Activated T-helper 17 cell treated with anti-CD3 and anti-CD28 coated beads, Interleukin-2, amount 50 U/mL, for 72 hours (primary cell): ENCODE results near the gene CDK10. TPM values are rescaled to one million over a fixed set of nuclear protein-coding genes. Genes with fewer than 3 reads are reported as not detected.
"Not testable (repeated sequence)": the region's sequence is repeated elsewhere in the genome, so short reads cannot be mapped to it uniquely, and the experiment has no call there.

Experiments
- ATAC-seq: fragments of 150-1000 bp; cut with Tn5 transposase; replicated peaks from 2 replicates; pipeline ENCODE4 v1.10.0; 2021; ENCODE audit warnings: mild to moderate bottlenecking, moderate library complexity
- H3K27ac Mint-ChIP-seq: one replicate; pipeline ENCODE4 v1.8.0; 2022; ENCODE audit warnings: mixed read lengths
- H3K27me3 Mint-ChIP-seq: one replicate; pipeline ENCODE4 v1.8.0; 2022; ENCODE audit warnings: mixed read lengths
- H3K36me3 Mint-ChIP-seq: one replicate; pipeline ENCODE4 v1.8.0; 2022; ENCODE audit warnings: low read depth, mild to moderate bottlenecking, mixed read lengths
- H3K4me1 Mint-ChIP-seq: one replicate; pipeline ENCODE4 v1.8.0; 2022; ENCODE audit warnings: mixed read lengths
- H3K4me3 Mint-ChIP-seq: one replicate; pipeline ENCODE4 v1.8.0; 2022; ENCODE audit warnings: mild to moderate bottlenecking, mixed read lengths
- H3K9me3 Mint-ChIP-seq: one replicate; pipeline ENCODE4 v1.8.0; 2022; ENCODE audit warnings: mixed read lengths
- total RNA-seq, 2 donors: library from RNA; stranded (reverse); gene quantifications; one replicate each; pipeline ENCODE4 v1.2.3, GENCODE V29; 2022

The CDK10 gene
- total RNA-seq, 2 donors from 2014 or later, result 81.1 to 98.8 TPM

- H3K27ac Mint-ChIP-seq, result peak within 1 kb of the TSS; percentile 93
- no peaks in the 10 kb centered on the region for H3K27me3 Mint-ChIP-seq
- peak within 1 kb of the TSS; percentile 94 for H3K4me3 Mint-ChIP-seq
- H3K4me1 Mint-ChIP-seq, result peaks cover 6% of the 10 kb centered on the region
- peaks cover 67% of the 10 kb centered on the region for H3K36me3 Mint-ChIP-seq
- peak; percentile 95 for ATAC-seq
- no peaks in the 10 kb centered on the region for H3K9me3 Mint-ChIP-seq
Measured at GRCh38 chr16:89657442-89658220, 28.9 kb upstream of the CDK10 start, which contains the start of the genes CHMP1A and SPATA33. CHMP1A (minus strand) TSS chr16:89657708; CDS start chr16:89657588, 120 bp downstream. SPATA33 (plus strand) TSS chr16:89657836; CDS start chr16:89657912, 76 bp downstream.

- peaks cover 6% of the 10 kb centered on the region for H3K4me1 Mint-ChIP-seq
- H3K36me3 Mint-ChIP-seq, result peaks cover 75% of the 10 kb centered on the region
- no peaks in the 10 kb centered on the region for H3K27me3 Mint-ChIP-seq
- H3K27ac Mint-ChIP-seq, result peak overlapping the region; percentile 93
- peak overlapping the region; percentile 94 for H3K4me3 Mint-ChIP-seq
- peak; percentile 30 for ATAC-seq
- no peaks in the 10 kb centered on the region for H3K9me3 Mint-ChIP-seq
Measured at GRCh38 chr16:89658221-89658879, 28.1 kb upstream of the CDK10 start.

- peak overlapping the region; percentile 94 for H3K4me3 Mint-ChIP-seq
- H3K27me3 Mint-ChIP-seq, result no peaks in the 10 kb centered on the region
- no peaks in the 10 kb centered on the region for H3K9me3 Mint-ChIP-seq
- H3K4me1 Mint-ChIP-seq, result peaks cover 6% of the 10 kb centered on the region
- no peak overlapping the region for H3K27ac Mint-ChIP-seq
- ATAC-seq, result no peak
- H3K36me3 Mint-ChIP-seq, result peaks cover 72% of the 10 kb centered on the region
Measured at GRCh38 chr16:89660146-89660545, 26.3 kb upstream of the CDK10 start.

DNA sequence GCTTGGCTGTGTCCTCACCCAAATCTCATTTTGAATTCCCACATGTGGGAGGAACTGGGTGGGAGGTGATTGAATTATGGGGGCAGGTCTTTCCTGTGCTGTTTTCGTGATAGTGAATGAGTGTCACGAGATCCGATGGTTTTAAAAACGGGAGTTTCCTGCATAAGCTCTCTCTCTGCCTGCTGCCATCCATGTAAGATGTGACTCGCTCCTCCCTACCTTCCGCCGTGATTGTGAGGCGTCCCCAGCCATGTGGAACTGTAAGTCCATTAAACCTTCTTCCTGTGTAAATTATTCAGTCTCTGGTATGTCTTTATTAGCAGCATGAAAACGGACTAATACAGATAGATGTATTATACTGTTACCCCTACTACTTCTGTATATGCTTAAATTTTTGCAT lies 25.3 kb upstream of the CDK10 start:
- Mint-ChIP-seq H3K9me3 (no peaks in the 10 kb centered on the region), H3K4me3 (no peak overlapping the region), H3K36me3 (peaks cover 62% of the 10 kb centered on the region), H3K27ac (no peak overlapping the region), H3K27me3 (no peaks in the 10 kb centered on the region), H3K4me1 (peaks cover 6% of the 10 kb centered on the region)
- no peak for ATAC-seq

- H3K36me3 Mint-ChIP-seq, result peaks cover 48% of the 10 kb centered on the region
- not testable (repeated sequence) for H3K27me3 Mint-ChIP-seq
Measured at GRCh38 chr16:89664238-89664637, 22.3 kb upstream of the CDK10 start.

DNA sequence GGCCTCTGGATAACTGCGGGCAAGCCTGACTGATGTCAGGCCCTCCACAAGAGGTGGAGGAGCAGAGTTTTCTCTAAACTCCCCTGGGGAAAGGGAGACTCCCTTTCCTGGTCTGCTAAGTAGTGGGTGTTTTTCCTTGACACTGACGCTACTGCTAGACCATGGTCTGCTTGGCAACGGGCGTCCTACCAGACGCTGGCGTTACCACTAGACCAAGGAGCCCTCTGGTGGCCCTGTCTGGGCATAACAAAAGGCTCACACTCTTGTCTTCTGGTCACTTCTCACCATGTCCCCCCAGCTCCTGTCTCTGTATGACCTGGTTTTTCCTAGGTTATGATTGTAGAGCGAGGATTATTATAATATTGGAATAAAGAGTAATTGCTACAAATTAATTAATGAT lies 19.5 kb upstream of the CDK10 start:
- not testable (repeated sequence) for H3K4me3 Mint-ChIP-seq, H3K27ac Mint-ChIP-seq, ATAC-seq, H3K27me3 Mint-ChIP-seq, H3K9me3 Mint-ChIP-seq, H3K4me1 Mint-ChIP-seq
- peaks cover 23% of the 10 kb centered on the region for H3K36me3 Mint-ChIP-seq

More at GRCh38 chr16:89664238-89664637, 22.3 kb upstream of the CDK10 start:
- not testable (repeated sequence) for ATAC-seq, H3K27ac Mint-ChIP-seq, H3K9me3 Mint-ChIP-seq, H3K4me1 Mint-ChIP-seq, H3K4me3 Mint-ChIP-seq

- H3K4me1 Mint-ChIP-seq, result no peaks in the 10 kb centered on the region
- H3K9me3 Mint-ChIP-seq, result no peaks in the 10 kb centered on the region
- no peak overlapping the region for H3K4me3 Mint-ChIP-seq
- no peak overlapping the region for H3K27ac Mint-ChIP-seq
- no peak for ATAC-seq
- H3K27me3 Mint-ChIP-seq, result no peaks in the 10 kb centered on the region
- H3K36me3 Mint-ChIP-seq, result peaks cover 17% of the 10 kb centered on the region
Measured at GRCh38 chr16:89667633-89668032, 18.9 kb upstream of the CDK10 start.

DNA sequence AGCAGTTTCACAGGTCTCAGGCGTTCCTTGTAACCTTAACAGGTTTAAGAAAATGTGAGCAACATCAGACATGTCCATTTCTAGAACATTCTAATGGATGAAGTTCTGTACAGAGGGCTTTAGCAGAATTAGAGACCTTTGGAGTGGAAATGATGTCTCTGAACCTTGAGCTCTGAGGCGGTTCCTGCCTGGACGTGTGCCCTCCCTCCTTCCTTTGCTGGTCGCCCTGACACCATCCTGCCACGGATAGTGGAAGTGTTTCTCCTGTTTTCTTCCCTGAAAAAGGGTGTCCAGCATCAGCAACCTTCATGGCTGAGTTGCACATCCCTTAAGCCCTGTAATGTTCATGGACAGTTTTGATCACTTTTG lies 17.7 kb upstream of the CDK10 start:
- H3K9me3 Mint-ChIP-seq, result no peaks in the 10 kb centered on the region
- H3K27ac Mint-ChIP-seq, result no peak overlapping the region
- ATAC-seq, result no peak
- H3K4me3 Mint-ChIP-seq, result no peak overlapping the region
- H3K27me3 Mint-ChIP-seq, result no peaks in the 10 kb centered on the region
- H3K4me1 Mint-ChIP-seq, result no peaks in the 10 kb centered on the region
- H3K36me3 Mint-ChIP-seq, result peaks cover 6% of the 10 kb centered on the region

- no peaks in the 10 kb centered on the region for H3K4me1 Mint-ChIP-seq
- H3K4me3 Mint-ChIP-seq, result no peak overlapping the region
Measured at GRCh38 chr16:89669755-89670154, 16.7 kb upstream of the CDK10 start.

DNA sequence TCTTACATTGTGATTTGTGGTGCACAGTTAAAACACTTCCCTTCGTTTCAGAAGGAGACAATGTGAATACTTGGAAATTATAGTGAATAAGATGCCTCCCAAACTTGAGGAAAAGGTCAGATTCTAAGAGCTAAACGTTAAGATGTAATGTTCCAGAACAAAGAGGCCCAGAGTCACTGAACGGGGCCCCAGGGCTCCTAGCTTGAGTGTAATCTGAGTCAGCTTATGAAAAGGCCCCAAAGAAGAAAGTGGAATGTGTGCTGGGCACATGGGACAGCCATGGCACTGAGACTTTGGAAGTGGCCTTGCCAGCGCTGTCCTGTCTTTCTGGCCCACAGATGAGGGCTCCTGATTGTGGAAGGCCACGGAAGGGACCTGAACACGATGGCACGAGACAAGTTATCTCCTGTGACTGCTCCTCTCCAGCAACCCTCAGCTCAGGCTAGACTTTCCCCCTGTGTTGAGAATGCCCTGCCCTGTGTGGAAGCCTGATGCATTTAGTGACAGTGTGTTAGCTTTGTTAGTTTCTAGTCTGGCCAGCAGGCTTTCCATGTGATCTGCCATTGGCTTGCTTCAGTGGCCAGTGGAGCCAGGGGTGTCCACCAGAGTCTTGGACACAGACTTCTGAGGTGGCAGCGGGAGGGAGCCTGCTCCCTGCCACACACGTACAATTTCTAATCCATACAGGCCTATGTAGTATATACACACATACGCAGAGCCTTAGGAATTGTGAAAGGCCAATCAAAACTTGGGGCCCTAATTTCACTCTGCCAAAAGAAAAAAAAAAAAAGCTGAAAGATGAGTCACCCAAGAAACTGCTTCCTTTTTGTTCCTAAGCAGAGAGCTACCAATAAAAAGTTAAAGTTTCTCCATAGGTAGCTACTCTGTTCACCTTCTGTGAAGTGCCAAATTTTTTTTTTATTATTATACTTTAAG lies 15.7 kb upstream of the CDK10 start:
- H3K4me3 Mint-ChIP-seq, result no peak overlapping the region

More at GRCh38 chr16:89669755-89670154, 16.7 kb upstream of the CDK10 start:
- no peaks in the 10 kb centered on the region for H3K9me3 Mint-ChIP-seq
- ATAC-seq, result no peak
- H3K27ac Mint-ChIP-seq, result no peak overlapping the region
- H3K36me3 Mint-ChIP-seq, result no peaks in the 10 kb centered on the region
- no peaks in the 10 kb centered on the region for H3K27me3 Mint-ChIP-seq

DNA sequence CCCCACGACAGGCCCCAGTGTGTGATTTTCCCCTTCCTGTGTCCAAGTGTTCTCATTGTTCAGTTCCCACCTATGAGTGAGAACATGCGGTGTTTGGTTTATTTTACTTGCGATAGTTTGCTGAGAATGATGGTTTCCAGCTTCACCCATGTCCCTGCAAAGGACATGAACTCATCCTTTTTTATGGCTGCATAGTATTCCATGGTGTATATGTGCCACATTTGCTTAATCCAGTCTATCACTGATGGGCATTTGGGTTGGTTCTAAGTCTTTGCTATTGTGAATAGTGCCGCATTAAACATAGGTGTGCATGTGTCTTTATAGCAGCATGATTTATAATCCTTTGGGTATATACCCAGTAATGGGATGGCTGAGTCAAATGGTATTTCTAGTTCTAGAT lies 14.9 kb upstream of the CDK10 start:
- not testable (repeated sequence) for ATAC-seq, H3K9me3 Mint-ChIP-seq, H3K27ac Mint-ChIP-seq, H3K27me3 Mint-ChIP-seq, H3K4me1 Mint-ChIP-seq, H3K36me3 Mint-ChIP-seq, H3K4me3 Mint-ChIP-seq

More for the DNA sequence above, 15.7 kb upstream of the CDK10 start:
- H3K4me1 Mint-ChIP-seq, result no peaks in the 10 kb centered on the region
- H3K27ac Mint-ChIP-seq, result no peak overlapping the region
- no peaks in the 10 kb centered on the region for H3K9me3 Mint-ChIP-seq
- H3K27me3 Mint-ChIP-seq, result no peaks in the 10 kb centered on the region
- no peaks in the 10 kb centered on the region for H3K36me3 Mint-ChIP-seq
- no peak for ATAC-seq

DNA sequence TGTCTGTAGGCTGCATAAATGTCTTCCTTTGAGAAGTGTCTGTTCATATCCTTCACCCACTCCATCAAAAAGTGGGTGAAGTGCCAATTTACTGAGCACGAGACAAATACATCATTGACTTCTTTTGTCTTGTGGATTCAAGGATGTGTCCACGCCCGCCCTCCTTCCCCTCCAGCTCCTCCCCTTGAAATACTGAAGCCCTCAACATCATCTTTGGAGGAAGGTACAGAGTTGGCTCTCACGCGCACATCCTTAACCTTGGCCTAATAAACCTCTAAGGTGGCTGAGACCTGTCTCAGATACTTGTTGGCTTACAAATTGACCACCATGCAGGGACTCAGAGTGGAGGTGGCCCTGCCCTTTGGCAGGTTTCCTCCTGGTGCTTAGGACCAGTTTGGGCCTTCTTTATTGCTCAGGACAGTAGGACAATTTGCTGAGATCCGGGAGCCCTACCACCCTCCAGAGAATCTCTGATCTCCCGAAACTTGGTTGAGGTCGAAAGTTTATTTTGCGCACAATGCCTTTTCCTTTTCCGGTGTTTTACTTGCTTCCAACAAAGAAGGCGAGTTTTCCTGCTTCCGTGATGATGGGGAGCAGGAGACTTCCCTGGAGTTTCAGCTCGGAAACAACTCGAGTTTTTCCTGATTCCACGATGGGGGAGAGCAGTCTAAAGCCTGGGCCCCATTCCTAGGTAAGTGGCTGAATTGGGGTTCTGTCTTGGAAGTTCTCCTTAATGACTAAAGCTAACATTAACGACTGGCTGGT lies 14.1 kb upstream of the CDK10 start:
- no peak for ATAC-seq
- no peaks in the 10 kb centered on the region for H3K27me3 Mint-ChIP-seq
- no peaks in the 10 kb centered on the region for H3K36me3 Mint-ChIP-seq
- H3K27ac Mint-ChIP-seq, result no peak overlapping the region
- H3K4me3 Mint-ChIP-seq, result no peak overlapping the region
- H3K4me1 Mint-ChIP-seq, result no peaks in the 10 kb centered on the region
- H3K9me3 Mint-ChIP-seq, result no peaks in the 10 kb centered on the region

DNA sequence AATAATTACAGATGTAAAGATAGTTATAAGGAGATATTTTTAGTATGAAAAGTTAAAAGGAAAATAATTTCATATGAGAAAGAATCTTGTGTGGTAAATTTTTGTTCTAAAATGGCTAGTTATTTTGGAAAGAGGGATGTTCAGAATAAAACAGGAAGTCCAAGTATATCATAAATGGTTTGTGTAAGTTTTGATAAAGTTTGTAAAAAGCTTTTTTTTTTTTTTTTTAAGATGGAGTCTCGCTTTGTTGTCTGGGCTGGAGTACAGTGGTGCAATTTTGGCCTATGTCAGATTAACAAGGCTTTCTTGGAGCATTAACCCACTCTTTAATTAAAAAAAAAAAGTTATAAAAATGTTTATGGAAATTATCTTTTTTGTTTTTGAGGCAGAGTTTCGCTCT lies 8.2 kb upstream of the CDK10 start:
- H3K9me3 Mint-ChIP-seq, result no peaks in the 10 kb centered on the region
- no peaks in the 10 kb centered on the region for H3K27me3 Mint-ChIP-seq
- no peak overlapping the region for H3K27ac Mint-ChIP-seq
- no peak overlapping the region for H3K4me3 Mint-ChIP-seq
- no peaks in the 10 kb centered on the region for H3K4me1 Mint-ChIP-seq
- no peak for ATAC-seq
- no peaks in the 10 kb centered on the region for H3K36me3 Mint-ChIP-seq

- no peak for ATAC-seq
- H3K4me1 Mint-ChIP-seq, result peaks cover 11% of the 10 kb centered on the region
- H3K27me3 Mint-ChIP-seq, result no peaks in the 10 kb centered on the region
- H3K36me3 Mint-ChIP-seq, result peaks cover 16% of the 10 kb centered on the region
- H3K27ac Mint-ChIP-seq, result no peak overlapping the region
- H3K4me3 Mint-ChIP-seq, result peak overlapping the region; percentile 90
- no peaks in the 10 kb centered on the region for H3K9me3 Mint-ChIP-seq
Measured at GRCh38 chr16:89685916-89686315, 573 bp upstream of the CDK10 start.
